HepG2 (cell line): ENCODE data around the gene SFXN5. TPM values are rescaled to one million over a fixed set of nuclear protein-coding genes. Genes with fewer than 3 reads are reported as not detected.

ENCODE experiments used
- AGO2 ChIP-seq: fragments of 200-400 bp; formaldehyde crosslinking; optimal IDR thresholded peaks from 2 replicates; pipeline ENCODE3; 2017; ENCODE audit warnings: mild to moderate bottlenecking, low read depth, low read length, moderate library complexity
- BCLAF1 ChIP-seq: fragments of 450-650 bp; IDR thresholded peaks from 2 replicates; pipeline ENCODE4 v1.6.1; 2017; ENCODE audit warnings: mild to moderate bottlenecking
- CCDC6 ChIP-seq: sonication (generic); formaldehyde crosslinking; IDR thresholded peaks from 2 replicates; pipeline ENCODE4 v1.8.1; 2022; ENCODE audit warnings: mild to moderate bottlenecking, missing genetic modification reagents, moderate library complexity
- GABPA ChIP-seq, 2 experiments: IDR thresholded peaks; 2 replicates each; pipeline ENCODE4 v1.6.1; 2011 to 2016; ENCODE audit warnings: low read depth in 2 of 2, low read length in 1 of 2, missing biosample characterization in 1 of 2, missing genetic modification characterization in 1 of 2
- GPN1 ChIP-seq: sonication (generic); formaldehyde crosslinking; IDR thresholded peaks from 2 replicates; pipeline ENCODE4 v1.5.1; 2020; ENCODE audit warnings: missing genetic modification reagents, borderline replicate concordance
- HHEX ChIP-seq: IDR thresholded peaks from 2 replicates; pipeline ENCODE4 v1.6.1; 2016; ENCODE audit warnings: control low read depth
- LRRFIP1 ChIP-seq: sonication (generic); formaldehyde crosslinking; conservative IDR thresholded peaks from 2 replicates; pipeline ENCODE4 v1.4.0; 2020; ENCODE audit warnings: missing genetic modification reagents
- MED13 ChIP-seq: sonication (generic); formaldehyde crosslinking; IDR thresholded peaks from 2 replicates; pipeline ENCODE4 v1.5.0; 2020; ENCODE audit warnings: missing genetic modification reagents
- PRMT3 ChIP-seq: sonication (generic); formaldehyde crosslinking; IDR thresholded peaks from 2 replicates; pipeline ENCODE4 v1.8.1; 2022; ENCODE audit warnings: low read depth, mild to moderate bottlenecking, moderate library complexity, missing genetic modification reagents, borderline replicate concordance
- RFX5 ChIP-seq: IDR thresholded peaks from 2 replicates; pipeline ENCODE4 v1.6.1; 2011; ENCODE audit warnings: low read depth, low read length, improper control_type of control experiment
- SNAI1 ChIP-seq: sonication (generic); formaldehyde crosslinking; IDR thresholded peaks from 2 replicates; pipeline ENCODE4 v1.5.0; 2020; ENCODE audit warnings: mild to moderate bottlenecking, missing genetic modification reagents, borderline replicate concordance
- SNAPC4 ChIP-seq: sonication (generic); formaldehyde crosslinking; IDR thresholded peaks from 2 replicates; pipeline ENCODE4 v1.4.0; 2020; ENCODE audit warnings: mild to moderate bottlenecking, missing genetic modification reagents
- SYNCRIP ChIP-seq: fragments of 200-400 bp; formaldehyde crosslinking; IDR thresholded peaks from 2 replicates; pipeline ENCODE4 v1.6.1; 2018; ENCODE audit warnings: mild to moderate bottlenecking, low read depth, low read length; ENCODE audit not compliant: insufficient read depth
- YEATS4 ChIP-seq: sonication (generic); formaldehyde crosslinking; IDR thresholded peaks from 2 replicates; pipeline ENCODE4 v1.4.0; 2020; ENCODE audit warnings: missing genetic modification reagents, borderline replicate concordance
- ZBTB42 ChIP-seq: sonication (generic); formaldehyde crosslinking; IDR thresholded peaks from 2 replicates; pipeline ENCODE4 v1.5.0; 2020; ENCODE audit warnings: mild to moderate bottlenecking, missing genetic modification reagents
- ZNF205 ChIP-seq: IDR thresholded peaks from 2 replicates; pipeline ENCODE4 v1.6.1; 2018; ENCODE audit warnings: missing biosample characterization, missing genetic modification reagents
- ZNF329 ChIP-seq: sonication (generic); formaldehyde crosslinking; IDR thresholded peaks from 2 replicates; pipeline ENCODE4 v1.9.0; 2021; ENCODE audit warnings: low read depth, mild to moderate bottlenecking, missing genetic modification reagents
- polyA plus RNA-seq, 8 experiments: library from polyadenylated mRNA; depleted of rRNA in 3 of 8; stranded (reverse) in 7 of 8; unstranded in 1 of 8; fragments of >200 nt; fragmentation: Illumina TruSeq in 4 of 8; extraction: Trizol in 4 of 8; gene quantifications; 2 replicates each; pipeline versions ENCODE4 v1.2.1 to v1.2.3, GENCODE V29; 2011 to 2016; ENCODE audit warnings: low read depth in 4 of 8, missing spikeins in 1 of 8, mixed read lengths in 1 of 8; ENCODE audit not compliant: insufficient read depth in 1 of 8
- total RNA-seq, 5 experiments: library from RNA; depleted of rRNA; stranded (reverse); fragments of >200 nt; fragmentation: Illumina TruSeq; extraction: Trizol; gene quantifications; 2 replicates each; pipeline ENCODE4 v1.2.3, GENCODE V29; 2016; ENCODE audit warnings: low read depth in 1 of 5

Gene SFXN5
- total and polyA plus RNA-seq, 2 of the 13 experiments (the other 11 are each of a cell fraction or from before 2014, with no cell fraction given) = 34.9 to 37.4 TPM

DNA sequence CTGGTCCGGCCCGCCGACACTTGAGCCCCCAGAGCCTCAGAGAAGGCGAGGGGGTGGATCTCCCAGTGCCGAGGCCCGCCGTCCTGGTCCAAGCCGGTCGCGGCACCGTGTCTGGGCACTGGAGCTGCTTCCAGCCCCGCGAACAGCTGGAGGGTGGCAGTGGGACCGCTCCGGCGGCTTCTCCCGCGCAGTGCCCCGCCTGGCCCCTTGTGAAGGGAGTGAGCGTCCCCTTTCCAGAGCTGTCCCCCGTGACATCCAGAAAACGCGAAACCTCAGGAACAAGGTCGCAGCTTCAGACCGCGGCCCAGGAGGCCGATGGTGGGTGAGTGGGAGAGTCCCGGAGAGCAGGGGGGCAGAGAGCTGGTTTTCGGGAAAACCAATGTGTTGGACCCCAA is 154.8 kb downstream of the SFXN5 start (continued):
- TF ChIP-seq BCLAF1 (no peak), CCDC6 (CRISPR knock-in tag) (no peak), PRMT3 (CRISPR knock-in tag) (no peak), RFX5 (no peak), LRRFIP1 (no peak), YEATS4 (no peak; the same call in 1 of the 2 replicates), SNAI1 (no peak), ZNF329 (CRISPR knock-in tag) (no peak), AGO2 (no peak), ZBTB42 (CRISPR knock-in tag) (peak; percentile 11; the same call in 1 of the 2 replicates), ZNF205 (CRISPR knock-in tag) (no peak), MED13 (CRISPR knock-in tag) (peak; percentile 43; the same call in 1 of the 2 replicates), HHEX (no peak), SNAPC4 (CRISPR knock-in tag) (no peak), SYNCRIP (no peak), GABPA (IDR thresholded peaks at IDR 0.05; ENCODE audit: low read depth, low read length) (no peak), GABPA (CRISPR knock-in tag; IDR thresholded peaks at IDR 0.05; ENCODE audit: low read depth) (no peak), GPN1 (no peak)
